ENCODE results near the gene DOK4.

GRCh38 chr16:57432505-57432904 is 53.8 kb downstream of the DOK4 start:
- TF ChIP-seq CTCF (IDR thresholded peaks at IDR 0.05; ENCODE audit: low read depth, low read length, missing input control), result no peak
- TF ChIP-seq REST (IDR thresholded peaks at IDR 0.05), result no peak
- no peak for TF ChIP-seq SP1 (IDR thresholded peaks at IDR 0.05)
- TF ChIP-seq JUND (IDR thresholded peaks at IDR 0.05), result no peak
